Measurements from ENCODE around the gene MYH3.

GRCh38 chr17:10579270-10579669 lies 77.8 kb downstream of the MYH3 start:
- TF ChIP-seq CTCF (IDR thresholded peaks at IDR 0.05) (no peak), POLR2A (IDR thresholded peaks at IDR 0.05) (no peak)

All from body of pancreas (tissue), 4 donors.